Measurements from ENCODE around the gene LRRC57.
A peak's percentile ranks its signal among the peaks of the same experiment; 100 is the strongest.
"Not testable (repeated sequence)": the region's sequence is repeated elsewhere in the genome, so short reads cannot be mapped to it uniquely, and the experiment has no call there.

Gene LRRC57

GRCh38 chr15:42548249-42549031 lies at the start of gene LRRC57, which contains the start of gene HAUS2:
Gene LRRC57 (minus strand): TSS chr15:42548793. CDS start chr15:42548434, 359 bp downstream.
Gene HAUS2 (plus strand): TSS chr15:42548838. CDS start chr15:42548873, 35 bp downstream.
- peak; percentile 93 for DNase-seq (ENCODE audit: low read depth)

GRCh38 chr15:42595626-42596240 lies 47.1 kb upstream of the LRRC57 start:
- no peak for DNase-seq (ENCODE audit: low read depth)

- DNase-seq (ENCODE audit: low read depth), result no peak
Observed at GRCh38 chr15:42594095-42594494, 45.5 kb upstream of the LRRC57 start.

GRCh38 chr15:42593143-42593542 lies 44.5 kb upstream of the LRRC57 start:
- DNase-seq (ENCODE audit: low read depth), result no peak

- DNase-seq (ENCODE audit: low read depth), result no peak
Observed at GRCh38 chr15:42592716-42593115, 44.1 kb upstream of the LRRC57 start.

GRCh38 chr15:42591238-42591934 lies 42.8 kb upstream of the LRRC57 start:
- DNase-seq (ENCODE audit: low read depth), result no peak

- DNase-seq (ENCODE audit: low read depth), result no peak
Observed at GRCh38 chr15:42590619-42591237, 42.1 kb upstream of the LRRC57 start.

- DNase-seq (ENCODE audit: low read depth), result no peak
Observed at GRCh38 chr15:42584031-42584765, 35.6 kb upstream of the LRRC57 start.

GRCh38 chr15:42582569-42583375 lies 34.2 kb upstream of the LRRC57 start:
- no peak for DNase-seq (ENCODE audit: low read depth)

GRCh38 chr15:42581272-42581730 lies 32.7 kb upstream of the LRRC57 start:
- peak; percentile 51 for DNase-seq (ENCODE audit: low read depth)

GRCh38 chr15:42578984-42579537 lies 30.5 kb upstream of the LRRC57 start:
- DNase-seq (ENCODE audit: low read depth), result no peak

- DNase-seq (ENCODE audit: low read depth), result no peak
Observed at GRCh38 chr15:42577514-42578031, 29.0 kb upstream of the LRRC57 start.

- no peak for DNase-seq (ENCODE audit: low read depth)
Observed at GRCh38 chr15:42576776-42577175, 28.2 kb upstream of the LRRC57 start.

- DNase-seq (ENCODE audit: low read depth), result no peak
Observed at GRCh38 chr15:42576040-42576594, 27.5 kb upstream of the LRRC57 start.

- DNase-seq (ENCODE audit: low read depth), result peak; percentile 85
Observed at GRCh38 chr15:42575188-42576039, 26.8 kb upstream of the LRRC57 start, which contains the start of gene STARD9. Gene STARD9 (plus strand): TSS chr15:42575606. CDS start chr15:42575716, 110 bp downstream.

- no peak for DNase-seq (ENCODE audit: low read depth)
Observed at GRCh38 chr15:42558739-42559138, 10.1 kb upstream of the LRRC57 start.

GRCh38 chr15:42556550-42557207 lies 8.1 kb upstream of the LRRC57 start:
- not testable (repeated sequence) for DNase-seq (ENCODE audit: low read depth)

- no peak for DNase-seq (ENCODE audit: low read depth)
Observed at GRCh38 chr15:42553554-42553953, 5.0 kb upstream of the LRRC57 start.

All from stimulated activated CD8-positive, alpha-beta memory T cell treated with anti-CD3 and anti-CD28 coated beads, Interleukin-15, amount 100 ng/mL, for 24 hours (primary cell).